ENCODE data around the gene HNRNPLL.
A peak's percentile ranks its signal among the peaks of the same experiment; 100 is the strongest.
"Not testable (repeated sequence)": the region's sequence is repeated elsewhere in the genome, so short reads cannot be mapped to it uniquely, and the experiment has no call there.

HNRNPLL gene

GRCh38 chr2:38602732-38603401 lies at the start of gene HNRNPLL:
Gene HNRNPLL (minus strand): TSS chr2:38602928. CDS start chr2:38602626, 302 bp downstream.
- DNase-seq: peak; percentile 91 to 92

DNA sequence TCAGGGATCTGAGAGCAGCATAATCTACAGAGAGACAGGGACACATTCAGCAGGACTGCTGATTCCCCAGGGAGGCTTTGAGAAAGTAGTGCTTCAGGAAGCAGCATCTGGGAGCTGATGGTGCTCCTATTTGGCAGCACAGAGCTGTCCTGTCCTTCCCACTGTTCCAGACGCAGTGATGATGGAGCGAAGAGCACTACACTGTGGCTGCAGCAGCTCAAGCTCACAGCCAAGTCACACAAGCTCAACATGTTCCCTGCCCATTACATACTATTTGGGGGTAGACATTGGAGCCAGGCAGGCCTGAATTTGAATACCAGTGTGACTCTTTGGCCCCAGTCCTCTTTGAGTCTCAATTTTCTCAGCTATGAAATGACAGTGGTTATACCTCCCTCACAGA lies 48.0 kb upstream of the HNRNPLL start:
- no peak for DNase-seq

DNA sequence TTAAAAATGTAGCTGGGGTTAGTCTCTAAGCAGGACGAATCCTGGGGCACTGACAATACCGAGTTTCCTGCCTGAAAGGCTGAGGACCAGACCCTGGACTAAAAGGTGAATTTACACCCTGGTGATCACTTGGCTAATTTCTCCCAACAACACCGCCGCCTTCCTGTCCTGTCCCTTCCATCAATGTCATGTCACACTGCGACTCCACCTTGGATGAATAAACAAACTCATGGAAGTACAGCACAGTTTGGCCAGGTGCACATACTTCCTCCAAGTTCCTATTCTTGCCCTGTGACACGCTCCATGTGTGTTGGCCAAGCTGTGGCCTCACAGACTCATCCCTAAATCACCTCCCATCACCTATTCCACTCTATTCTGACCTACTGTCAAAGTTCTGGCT lies 47.3 kb upstream of the HNRNPLL start:
- DNase-seq: no peak

- DNase-seq: no peak
Observed at GRCh38 chr2:38649176-38649728, 46.5 kb upstream of the HNRNPLL start.

DNA sequence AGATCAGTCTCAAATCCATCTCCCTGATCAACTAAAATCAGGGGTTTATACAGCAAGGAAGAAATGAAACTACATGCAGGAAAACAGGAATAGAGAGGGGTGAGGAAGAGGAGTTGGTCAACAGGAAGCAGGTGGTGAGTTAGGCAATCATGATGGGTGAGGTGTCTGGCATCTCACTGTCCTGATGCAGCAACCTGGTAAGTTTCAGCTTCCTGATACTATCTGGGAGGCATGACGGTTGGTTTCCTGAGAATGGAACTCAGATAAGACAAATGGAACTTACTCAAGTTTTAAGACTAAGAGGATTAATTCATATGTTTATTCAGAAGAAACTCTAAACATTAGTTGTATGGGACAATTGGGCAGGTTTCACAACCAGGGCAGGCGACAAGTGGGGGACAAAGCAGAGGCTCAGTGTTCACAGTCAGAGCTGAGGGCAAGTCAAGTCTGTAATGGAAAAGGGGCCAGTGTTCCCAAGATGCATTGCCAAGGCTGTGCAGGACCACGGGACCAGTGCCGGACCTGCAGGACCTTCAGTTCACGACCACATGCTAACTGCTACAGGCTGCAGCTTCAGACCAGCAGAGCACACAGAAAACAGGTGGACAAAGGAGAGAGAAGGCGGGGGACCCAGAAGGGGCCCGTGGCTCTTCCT lies 45.5 kb upstream of the HNRNPLL start:
- DNase-seq: no peak

GRCh38 chr2:38643683-38644511 lies 41.2 kb upstream of the HNRNPLL start:
- DNase-seq: peak in 1 of 2 donors; percentile 51

DNA sequence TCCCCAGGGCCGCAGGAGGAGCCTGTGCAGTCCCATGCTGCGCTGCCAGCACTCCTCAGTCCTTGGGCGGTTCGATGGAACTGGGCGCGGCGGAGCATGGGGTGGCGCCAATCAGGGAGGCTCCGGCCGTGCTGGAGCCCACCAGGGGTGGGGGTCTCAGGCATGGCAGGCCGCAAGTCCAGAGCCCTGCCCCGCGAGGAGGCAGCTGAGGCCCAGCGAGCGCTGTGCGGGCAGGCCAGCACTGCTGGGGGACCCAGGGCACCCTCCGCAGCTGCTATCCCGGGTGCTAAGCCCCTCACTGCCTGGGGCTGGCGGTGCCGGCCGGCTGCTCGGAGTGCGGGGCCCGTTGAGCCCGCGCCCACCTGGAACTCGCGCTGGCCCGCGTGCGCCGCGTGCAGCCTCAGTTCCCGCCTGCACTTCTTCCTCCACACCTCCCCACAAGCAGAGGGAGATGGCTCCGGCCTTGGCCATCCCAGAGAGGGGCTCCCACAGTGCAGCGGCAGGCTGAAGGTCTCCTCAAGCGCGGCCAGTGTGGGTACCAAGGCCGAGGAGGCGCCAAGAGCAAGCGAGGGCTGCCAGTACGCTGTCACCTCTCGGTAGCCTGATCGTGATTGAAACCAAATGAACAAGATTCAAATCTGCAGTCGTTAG lies 40.4 kb upstream of the HNRNPLL start:
- DNase-seq: no peak

DNA sequence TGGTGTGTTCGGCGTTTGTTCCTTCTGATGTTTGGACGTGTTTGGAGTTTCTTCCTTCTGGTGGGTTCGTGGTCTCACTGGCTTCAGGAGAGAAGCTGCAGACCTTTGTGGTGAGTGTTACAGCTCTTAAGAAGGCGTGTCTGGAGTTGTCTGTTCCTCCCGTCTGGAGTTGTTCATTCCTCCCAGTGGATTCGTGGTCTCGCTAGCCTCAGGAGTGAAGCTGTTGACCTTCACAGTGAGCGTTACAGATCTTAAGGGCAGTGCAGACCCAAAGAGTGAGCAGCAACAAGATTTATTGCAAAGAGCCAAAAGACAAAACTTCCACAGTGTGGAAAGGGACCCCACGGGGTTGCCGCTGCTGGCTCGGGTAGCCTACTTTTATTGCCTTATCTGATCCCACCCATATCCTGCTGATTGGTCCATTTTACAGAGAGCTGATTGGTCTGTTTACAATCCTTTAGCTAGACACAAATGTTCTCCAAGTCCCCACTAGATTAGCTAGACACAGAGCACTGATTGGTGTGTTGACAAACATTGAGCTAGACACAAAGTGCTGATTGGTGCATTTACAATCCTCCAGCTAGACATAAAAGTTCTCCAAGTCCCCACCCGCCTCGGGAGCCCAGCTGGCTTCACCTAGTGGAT lies 39.8 kb upstream of the HNRNPLL start:
- DNase-seq: not testable (repeated sequence)

DNA sequence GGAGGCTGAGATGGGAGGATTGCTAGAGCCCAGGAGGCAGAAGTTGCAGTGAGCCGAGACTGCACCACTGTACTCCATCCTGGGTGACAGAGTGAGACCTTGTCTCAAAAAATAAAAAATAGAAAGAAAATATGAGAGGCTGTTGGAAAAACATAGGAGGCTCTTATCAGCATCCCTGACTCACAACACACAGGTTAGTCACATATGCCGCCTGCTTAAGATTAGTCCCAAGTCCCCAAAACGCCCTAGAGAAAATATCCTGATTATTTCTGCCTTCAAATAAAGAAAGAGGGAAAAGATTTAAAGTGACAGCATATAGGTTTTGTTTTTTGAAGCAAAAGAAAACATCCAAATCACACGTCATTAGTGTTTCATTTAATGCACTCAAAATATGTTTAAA lies 33.3 kb upstream of the HNRNPLL start:
- no peak for DNase-seq

DNA sequence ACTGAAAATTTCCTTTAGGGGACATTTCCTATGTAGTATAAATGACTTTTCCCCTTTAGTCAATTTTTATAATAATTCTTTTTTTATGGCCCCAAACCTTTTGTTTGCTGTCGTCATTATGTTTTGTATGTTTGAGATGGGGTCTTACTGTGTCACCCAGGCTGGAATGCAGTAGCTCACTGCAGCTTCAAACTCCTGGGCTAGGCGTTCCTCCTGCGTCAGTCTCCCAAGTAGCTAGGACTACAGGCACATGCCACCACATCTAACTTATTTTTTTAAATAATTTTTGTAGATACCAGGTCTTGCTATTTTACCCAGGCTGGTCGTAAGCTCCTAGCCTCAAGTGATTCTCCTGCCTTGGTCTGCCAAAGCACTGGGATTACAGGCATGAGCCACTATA lies 32.4 kb upstream of the HNRNPLL start:
- no peak for DNase-seq

DNA sequence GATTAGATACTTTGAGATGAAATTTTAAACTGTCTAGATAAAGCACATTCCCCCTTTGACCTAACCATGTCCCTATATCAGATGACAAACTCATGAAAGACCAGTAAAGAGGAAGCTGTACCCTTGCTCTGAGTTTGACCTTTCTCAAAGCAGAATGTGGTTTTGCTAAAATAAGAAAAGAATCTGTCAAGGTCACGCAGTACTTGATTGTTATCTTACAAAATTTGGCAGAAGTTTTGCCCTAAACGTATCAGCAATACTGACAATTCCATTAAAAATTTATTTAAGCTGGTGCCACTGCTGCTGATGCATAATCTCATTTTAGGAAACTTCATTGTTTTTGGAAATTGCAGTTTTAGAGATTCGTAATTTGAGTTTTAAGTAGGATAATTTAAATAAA lies 32.0 kb upstream of the HNRNPLL start:
- DNase-seq: no peak

GRCh38 chr2:38633895-38634294 lies 31.2 kb upstream of the HNRNPLL start:
- DNase-seq: no peak

GRCh38 chr2:38632980-38633379 lies 30.3 kb upstream of the HNRNPLL start:
- DNase-seq: no peak

- no peak for DNase-seq
Observed at GRCh38 chr2:38631976-38632375, 29.2 kb upstream of the HNRNPLL start.

DNA sequence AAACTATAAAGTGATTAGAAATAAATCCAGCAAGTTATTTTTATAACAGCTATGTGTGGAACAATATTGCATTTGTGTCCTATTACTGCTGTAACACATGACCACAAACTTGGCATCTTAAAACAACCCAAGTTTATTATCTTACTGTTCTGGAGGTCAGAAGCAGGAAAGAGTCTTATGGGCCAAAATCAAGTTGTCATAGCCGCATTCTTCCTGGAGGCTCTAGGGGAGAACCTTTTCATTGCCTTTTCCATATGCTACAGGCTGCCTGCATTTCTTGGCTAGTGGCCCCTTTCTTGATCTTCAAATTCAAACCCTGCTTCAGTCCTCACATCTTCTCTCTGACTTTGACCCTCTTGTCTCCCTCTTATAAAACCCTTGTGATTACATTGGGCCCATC lies 27.0 kb upstream of the HNRNPLL start:
- no peak for DNase-seq

DNA sequence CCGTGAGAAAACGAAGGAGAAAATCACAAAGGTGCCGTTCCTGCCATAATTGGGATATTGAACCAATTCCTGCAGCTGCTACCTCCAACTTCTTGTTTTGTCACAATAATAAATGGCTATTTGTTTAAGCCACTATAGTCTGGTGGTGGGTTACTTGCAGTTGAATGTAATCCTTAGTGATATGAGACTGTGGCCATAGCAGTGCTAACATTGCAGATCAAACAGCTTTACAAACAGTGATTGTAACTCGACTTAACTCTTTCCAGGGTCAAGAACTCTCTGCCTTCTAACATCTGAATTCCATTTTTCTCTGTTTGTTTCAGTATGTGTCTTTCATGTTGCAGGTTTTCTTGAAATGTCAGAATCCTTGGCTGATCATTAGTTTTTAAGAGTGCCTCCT lies 24.7 kb upstream of the HNRNPLL start:
- no peak for DNase-seq

DNA sequence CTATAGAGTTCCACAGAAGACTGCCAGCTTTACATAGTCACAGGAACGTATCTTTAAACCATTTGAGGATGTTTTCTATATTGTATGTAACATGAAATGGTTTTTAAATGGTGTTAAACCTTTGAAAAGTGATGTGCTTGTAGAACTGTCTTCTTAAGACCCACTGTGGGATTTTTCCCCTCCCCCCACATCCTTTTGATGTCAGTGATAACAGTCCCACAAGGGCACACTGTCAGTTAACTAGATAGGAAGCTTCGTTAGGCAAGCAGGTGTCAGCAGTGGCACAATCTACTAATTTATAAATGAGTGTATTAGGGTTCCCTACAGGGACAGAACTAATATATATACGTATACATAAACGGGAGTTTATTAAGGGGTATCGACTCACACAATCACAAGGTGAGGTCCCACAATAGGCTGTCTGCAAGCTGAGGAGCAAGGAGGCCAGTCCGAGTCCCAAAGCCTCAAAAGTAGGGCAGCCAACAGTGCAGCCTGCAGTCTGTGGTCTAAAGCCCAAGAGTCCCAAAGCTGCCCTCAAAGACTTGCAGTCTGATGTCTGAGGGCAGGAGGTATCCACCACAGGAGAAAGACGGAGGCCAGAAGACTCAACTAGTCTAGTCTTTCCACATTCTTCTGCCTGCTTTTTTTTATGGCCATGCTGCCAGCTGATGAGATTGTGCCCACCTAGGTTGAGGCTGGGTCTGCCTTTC lies 23.8 kb upstream of the HNRNPLL start:
- peak; percentile 33 to 71 for DNase-seq

- no peak for DNase-seq
Observed at GRCh38 chr2:38622210-38622609, 19.5 kb upstream of the HNRNPLL start.

DNA sequence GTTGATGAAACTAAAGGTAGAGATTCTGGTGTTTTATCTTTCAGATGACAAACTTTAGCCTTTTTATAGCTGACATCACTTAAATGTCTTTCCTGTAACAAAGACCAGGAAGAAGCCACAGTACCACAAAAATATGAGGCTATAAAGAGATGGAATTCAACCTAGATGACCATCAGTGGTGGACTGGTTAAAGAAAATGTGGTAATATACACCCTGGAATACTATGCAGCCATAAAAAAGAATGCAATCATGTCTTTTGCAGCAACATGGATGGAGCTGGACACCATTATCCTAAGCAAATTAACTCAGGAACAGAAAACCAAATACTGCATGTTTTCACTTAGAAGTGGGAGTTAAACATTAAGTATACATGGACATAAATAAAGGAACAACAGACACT lies 18.3 kb upstream of the HNRNPLL start:
- DNase-seq: no peak

- DNase-seq: no peak
Observed at GRCh38 chr2:38620282-38620977, 17.7 kb upstream of the HNRNPLL start.

Data from CD4-positive, alpha-beta T cell treated with Interleukin-1 beta for 1 hour (primary cell).